DMS114 treated with DMSO at 0.1 percent for 48 hours (cell line): Measurements from ENCODE around the gene CYGB.
A peak's percentile ranks its signal among the peaks of the same experiment; 100 is the strongest.

Source experiments
- DNase-seq: peaks from one replicate; lab custom pipeline; 2025; ENCODE audit not compliant: unreplicated experiment; lab: John Stamatoyannopoulos, UW

The CYGB gene

DNA sequence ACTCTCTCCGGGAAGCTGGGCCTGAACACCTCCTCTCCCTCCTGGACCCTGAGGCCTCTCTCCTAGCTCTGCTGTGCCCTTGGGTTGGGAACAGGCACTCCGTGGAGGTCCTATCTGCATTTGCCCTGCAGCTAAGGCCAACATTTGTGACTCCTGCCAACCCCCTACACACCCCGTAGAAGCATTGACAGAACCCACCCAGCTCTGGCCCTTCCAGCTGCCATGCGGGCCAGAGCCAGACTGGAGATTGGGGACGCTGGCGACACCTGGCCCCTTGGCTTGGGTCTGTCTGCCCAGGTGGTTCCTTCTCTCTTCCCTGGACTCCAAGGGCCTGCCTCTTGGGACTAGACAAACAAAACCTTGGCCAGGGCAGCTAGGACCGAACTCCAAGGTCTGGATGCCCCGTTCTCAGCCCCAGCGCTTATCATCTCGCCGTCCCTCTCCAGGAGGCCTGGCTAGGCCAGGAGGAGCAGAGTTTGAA, 35.6 kb downstream of the CYGB start:
- no peak for DNase-seq

- peak; percentile 37 for DNase-seq
Measured at GRCh38 chr17:76501018-76501826, 36.3 kb downstream of the CYGB start, which contains the start of gene RHBDF2. TSS of gene RHBDF2 (minus strand) at chr17:76501423. CDS start at chr17:76481524, 19,899 bp downstream.

- no peak for DNase-seq
Measured at GRCh38 chr17:76500747-76501017, 36.8 kb downstream of the CYGB start.

DNA sequence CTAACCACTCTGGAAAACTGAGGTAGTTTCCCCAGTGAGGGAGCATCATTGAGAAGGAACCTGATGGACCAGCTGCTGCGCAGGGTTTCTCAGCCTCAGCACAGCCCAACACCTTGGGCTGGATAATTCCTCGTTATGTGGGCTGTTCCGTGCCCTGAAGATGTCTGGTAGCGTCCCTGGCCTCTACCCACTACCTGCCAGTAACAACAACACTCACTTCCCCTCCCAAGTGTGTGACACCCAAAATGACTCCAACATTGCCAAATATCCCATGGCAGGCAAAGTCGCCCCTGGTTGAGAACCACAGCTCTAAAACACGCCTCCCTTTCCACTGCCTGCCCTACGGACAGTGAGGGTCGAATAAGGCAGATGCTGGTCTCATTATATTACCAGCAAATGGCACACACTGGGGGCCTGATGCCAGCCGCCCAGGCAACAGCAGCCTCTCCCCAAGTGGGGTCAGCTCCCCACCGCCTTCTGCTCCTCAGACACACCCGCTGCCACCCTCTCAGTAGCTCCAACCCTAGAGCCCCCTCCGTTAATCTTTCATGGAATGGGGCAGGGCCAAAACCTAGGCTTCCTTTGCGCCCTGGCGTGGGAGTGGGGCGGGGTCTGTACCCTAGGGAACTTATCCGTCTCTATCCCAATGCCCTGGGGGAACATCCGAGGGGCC, 37.3 kb downstream of the CYGB start:
- no peak for DNase-seq

- DNase-seq: no peak
Measured at GRCh38 chr17:76499267-76499667, 38.2 kb downstream of the CYGB start.

GRCh38 chr17:76498876-76499251, 38.6 kb downstream of the CYGB start:
- no peak for DNase-seq

DNA sequence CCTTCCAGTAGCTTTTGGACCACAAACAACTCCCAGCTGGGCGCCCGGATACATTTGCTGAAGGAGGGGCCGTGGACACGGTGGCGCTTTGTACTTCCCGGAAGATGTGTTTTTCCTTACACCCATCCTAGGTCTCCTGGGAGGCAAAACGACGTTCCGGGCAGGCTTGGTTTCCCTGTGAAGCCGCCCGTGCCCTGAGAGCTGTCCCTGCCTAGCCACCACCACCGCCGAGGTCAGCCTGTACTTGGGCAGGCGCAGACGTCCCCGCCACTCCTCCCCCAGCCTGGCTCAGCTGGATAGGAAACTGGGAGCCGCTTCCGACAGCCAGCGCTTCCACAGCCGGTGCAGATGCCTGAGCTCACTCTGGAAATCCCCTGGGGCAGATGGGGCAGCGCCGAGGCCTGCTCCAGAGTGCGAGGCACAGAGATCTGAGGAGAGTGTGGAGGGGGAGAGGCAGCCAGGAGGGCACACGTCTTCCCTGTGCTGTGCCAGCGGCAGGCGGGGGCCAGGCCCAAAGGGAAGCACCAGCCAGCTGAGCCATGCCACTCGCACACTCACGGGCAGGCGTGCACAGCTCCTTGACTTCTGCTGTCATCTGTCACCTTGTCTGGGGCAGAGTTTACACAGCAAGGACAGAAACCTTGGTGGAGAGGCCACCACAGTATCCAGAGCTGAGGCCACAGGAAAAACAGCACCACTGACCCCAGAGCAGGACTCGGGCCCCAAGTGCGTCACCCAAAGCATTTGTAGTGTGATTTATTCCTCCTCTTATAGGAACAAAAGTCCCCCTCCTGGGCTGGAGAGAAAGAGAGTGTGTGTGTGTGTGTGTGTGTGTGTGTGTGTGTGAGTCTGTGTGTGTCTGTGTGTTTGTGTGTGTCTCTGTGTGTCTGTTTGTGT, 39.3 kb downstream of the CYGB start:
- DNase-seq: no peak

GRCh38 chr17:76497699-76497978, 39.9 kb downstream of the CYGB start:
- DNase-seq: no peak

DNA sequence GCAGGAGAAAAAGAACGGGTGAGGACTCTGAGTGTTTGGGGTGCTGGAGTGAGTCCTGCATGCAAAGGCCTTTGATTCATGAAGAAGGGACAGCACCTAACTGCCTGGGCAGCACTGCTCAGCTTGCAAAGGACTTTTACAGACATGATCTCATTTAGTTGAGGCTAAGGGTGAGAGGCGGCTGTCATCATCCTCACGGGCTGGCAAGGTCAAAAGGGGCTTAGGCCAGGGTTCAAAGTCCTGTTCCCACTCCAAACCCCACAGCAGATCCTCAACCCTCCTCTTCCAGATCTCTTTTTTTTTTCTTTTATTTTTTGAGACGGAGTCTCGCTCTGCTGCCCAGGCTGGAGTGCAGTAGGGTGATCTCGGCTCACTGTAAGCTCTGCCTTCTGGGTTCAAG, 41.0 kb downstream of the CYGB start:
- no peak for DNase-seq

- no peak for DNase-seq
Measured at GRCh38 chr17:76495663-76496400, 41.7 kb downstream of the CYGB start.

DNA sequence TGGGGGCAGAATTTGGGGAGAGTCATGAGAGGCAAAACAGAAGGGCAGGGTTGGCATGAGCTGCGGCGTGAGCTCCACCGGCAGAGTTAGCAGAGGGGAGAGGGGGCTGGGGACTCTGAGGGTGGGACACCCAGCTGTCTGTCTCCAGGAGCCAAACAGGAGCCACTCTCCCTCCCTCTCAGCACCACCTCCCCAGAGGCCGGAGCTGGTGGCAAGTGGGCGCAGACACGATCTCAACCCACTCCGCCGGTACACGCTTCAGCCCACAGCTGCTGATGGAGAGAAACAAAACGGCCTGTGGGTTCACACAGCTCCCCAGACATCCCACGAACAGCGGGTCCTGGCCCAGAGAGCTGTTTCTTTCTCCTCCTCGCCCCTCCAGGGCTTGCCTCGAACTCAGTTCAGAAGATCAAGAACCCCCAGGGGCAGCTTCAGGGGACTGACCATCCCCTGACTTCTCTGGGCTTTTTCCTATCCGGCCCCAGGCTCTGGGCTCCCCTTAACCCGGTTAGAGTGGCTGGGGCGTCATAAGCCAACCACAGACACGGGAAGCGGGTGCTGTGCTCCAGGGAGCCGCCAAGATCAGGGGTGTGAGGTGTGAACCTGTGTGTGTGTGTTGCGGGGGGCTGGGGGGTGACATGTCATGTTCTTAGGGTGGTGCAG, 43.9 kb downstream of the CYGB start:
- DNase-seq: no peak

DNA sequence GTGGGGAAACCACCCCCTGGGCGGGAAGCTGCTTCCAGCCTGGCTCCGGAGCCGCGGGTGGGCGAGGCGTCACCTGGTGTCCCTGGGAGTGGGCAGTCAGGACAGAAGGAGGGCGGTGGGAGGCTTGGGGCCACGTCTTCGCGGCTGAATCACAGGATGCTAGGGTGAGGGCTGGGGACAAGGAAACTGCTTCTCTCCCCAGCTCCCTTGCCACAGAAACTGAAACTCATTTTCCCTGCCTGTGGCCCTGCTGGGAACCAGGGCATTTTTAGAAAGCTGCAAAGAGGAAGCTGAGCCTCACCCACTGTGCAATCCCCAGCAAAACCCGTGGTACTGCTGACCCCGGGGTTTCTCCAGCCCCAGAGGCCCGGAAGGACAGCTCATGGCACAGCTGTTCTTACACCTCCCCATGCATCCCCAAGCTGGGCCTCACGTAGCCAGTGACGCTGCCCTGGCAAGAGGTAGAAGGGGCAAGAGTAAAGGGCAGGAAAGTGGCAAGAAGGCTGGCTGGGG, 44.5 kb downstream of the CYGB start:
- DNase-seq: no peak

DNA sequence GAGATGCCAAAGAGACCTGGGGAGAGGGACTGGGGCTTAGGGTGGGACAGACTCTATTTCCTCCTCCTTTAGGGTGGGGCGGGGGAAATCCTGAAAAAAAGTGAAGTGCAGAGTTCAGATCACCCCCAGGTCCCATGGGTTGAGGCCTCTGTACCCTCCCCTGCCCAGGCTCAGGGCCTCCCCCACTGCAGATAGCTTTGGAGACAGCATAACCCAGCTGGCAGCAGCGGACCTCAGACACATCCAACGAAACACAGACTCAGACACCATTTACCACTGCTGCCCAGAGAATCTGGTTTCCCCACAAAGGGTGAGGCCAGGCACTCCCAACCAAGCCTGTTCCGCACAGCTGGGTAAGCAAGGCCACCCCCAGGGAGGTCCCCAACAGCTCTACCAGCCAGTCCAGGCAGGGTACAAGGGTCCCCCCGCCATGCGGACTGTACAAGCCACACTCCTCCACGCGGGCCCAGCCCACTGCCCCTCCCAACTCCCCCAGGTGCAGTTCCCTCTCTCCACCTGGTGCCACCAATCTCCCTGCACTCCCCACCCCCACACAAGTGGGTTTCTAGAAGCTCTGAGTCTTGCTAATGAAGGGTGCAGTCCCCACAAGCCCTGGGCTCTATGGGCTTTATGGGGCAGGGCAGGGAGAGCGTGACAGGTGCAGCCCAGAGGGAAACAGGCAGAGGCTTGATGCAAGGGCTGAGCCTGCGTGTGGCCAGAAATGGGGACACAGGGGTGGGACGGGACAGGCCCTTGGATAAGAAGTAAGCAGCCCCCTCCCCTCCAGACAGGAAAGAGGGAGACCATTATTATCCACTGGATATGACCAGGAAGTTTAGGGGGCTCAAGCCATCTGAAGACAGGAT, 45.2 kb downstream of the CYGB start:
- no peak for DNase-seq

DNA sequence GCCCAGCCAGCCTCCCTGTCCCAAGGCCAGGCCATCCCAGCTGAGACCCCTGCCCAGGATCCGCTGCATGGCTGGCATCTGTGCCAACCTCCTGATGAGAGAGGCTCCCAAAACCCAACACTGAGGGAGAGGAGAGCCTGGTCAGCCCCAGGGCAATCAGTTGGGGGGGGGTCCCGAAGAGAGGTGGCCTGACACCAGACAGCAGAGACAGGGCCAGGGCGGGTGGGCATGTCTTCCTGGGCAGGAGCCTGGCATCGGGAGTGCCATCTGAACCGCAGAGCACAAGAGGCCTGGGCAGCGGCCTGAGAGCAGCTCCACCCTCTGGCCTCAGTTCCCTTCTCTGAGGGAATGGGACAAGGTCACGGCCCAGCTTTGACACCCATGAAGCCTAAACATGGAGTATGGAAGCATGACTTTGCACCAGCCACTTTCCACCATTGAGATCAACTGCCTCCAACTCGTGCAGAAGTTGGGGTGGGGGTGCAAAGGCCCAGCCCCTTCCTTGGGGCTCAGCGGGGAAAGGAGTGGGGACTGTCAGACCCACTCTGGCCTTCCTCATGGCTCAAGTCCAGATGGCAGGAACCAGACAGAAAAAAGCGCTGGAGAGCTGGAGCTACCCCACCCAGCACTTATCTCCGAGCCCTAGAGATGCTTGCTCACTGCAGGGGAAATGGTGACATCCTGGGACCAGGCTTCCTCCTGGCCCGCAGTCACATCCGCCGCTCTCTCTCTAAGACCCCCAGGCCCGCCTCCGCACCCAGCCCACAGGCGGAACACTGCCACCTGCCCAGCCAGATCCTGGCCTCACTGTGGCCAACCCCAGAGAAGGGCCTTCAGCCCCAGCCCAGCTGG, 46.0 kb downstream of the CYGB start:
- no peak for DNase-seq

DNA sequence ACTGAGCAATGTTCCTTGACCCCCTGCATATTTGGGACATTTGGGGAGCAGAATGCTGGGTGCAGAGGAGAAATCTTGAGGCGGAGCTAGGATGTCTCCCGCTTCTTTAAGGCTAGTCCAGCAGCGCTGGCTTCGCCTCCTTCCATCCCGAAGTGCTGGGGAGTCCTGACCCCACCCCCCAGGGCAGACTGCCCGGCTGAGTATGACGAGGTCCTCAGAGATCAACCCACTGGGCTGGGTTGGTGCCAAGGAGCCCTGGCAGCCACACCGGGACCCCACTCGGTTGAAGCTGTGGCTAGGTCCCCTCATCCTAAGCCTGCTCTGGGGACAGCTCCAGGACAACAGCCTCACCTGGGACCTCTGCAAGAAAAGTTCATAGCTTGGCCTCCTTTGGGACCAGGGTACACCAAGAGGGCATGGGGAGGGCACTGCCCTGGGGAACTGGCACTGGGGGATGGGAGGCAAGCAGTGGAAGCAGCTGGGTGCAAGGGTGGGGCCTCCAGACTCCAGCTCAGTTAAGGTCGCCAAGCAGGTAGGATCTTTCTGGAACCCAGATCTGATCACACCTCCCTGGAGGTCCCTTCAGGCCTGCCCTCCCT, 47.3 kb downstream of the CYGB start:
- no peak for DNase-seq

DNA sequence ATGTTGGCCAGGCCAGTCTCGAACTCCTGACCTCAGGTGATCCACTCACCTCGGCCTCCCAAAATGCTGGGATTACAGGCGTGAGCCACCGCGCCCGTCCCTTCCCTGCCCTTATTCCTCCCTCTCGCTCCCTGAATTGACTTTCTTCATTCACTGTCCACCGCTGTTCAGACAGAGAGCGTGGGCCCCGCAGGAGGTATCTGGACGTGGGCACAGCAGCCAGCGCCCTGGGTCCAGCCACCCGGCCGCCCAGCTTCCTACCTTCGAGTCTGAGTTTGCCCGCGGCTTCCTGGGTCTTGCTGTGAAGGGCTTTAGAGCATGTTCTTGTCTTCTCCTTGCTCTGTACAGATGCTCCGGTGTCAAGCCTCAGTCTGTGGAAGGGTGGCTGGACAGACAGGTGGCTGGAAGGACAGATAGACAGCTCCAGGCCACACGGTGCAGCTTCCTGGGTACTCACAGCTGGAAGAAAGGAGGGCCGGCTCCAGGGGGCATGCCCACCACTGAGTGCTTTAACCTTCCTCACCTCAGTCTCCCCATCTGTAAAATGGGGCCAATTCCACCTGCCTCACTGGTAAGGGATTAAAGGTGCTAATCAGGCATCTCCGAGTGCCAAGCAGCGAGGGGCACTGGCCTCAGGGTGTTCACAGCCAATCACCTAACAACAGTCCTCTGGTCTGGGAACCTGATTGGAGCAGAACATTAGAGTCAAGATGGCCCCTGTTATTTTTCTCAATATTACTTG, 49.9 kb downstream of the CYGB start:
- DNase-seq: no peak

DNA sequence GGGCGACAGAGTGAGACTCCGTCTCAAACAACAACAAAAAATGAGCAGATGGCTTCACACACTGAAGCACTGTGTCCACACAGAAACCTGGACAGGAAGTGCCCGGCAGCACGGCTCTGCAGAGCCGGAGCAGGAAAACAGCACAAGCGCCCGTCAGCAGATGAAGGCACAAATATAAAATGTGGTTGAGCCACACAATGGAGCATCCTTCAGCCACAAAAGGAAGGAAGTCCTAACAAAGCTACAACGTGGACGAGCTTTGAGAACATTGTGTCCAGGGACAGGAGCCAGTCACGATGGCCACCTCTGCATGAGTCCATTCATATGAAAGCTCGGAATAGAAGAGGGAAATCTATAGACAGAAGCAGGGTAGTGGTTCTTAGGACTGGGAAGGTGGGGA, 51.9 kb downstream of the CYGB start:
- no peak for DNase-seq
